HG02973 (cell line): ENCODE data around the gene PCDH1.

Source experiments
- ATAC-seq: cut with Tn5 transposase; IDR thresholded peaks from one replicate; pipeline ENCODE4 v1.9.1; 2021; ENCODE audit warnings: moderate library complexity; ENCODE audit not compliant: unreplicated experiment

PCDH1 gene

GRCh38 chr5:141857226-141857625 lies 21.0 kb downstream of the PCDH1 start:
- ATAC-seq = no peak

DNA sequence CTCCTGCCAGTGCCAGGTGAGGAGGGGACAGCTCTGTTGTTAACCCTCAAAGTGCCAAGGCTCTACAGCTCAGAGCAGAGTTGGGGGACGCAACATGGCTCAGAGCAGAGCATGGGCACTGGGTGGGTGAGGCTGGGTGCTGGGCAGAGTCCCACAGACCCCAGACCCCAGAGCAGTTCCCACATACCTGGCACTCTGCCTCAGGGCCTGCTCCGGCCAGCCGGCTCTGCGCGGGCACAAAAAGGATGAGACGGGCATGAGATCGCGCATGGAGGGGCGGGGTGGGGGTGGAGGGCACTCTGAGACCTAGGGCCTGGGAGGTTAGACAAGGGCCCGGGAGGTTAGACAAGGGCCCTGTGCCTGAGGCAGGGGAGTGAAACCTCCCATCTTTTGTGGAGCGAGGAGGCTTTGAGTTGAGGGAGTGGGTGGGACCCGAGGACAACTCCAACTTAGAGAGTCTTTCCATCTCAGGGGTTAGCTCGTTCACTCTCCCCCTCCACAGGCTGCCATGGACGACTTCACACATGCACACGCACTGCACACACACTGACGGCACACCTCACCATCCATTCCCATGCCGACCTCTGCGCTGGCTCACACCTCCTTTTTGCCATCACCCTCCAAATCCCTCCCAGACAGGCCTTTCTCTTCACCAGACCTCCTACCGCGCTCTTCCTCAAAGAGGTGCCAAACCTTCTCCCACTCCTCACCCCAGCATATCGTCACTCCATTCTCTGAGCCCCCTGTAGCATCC lies 22.0 kb downstream of the PCDH1 start:
- ATAC-seq = no peak

DNA sequence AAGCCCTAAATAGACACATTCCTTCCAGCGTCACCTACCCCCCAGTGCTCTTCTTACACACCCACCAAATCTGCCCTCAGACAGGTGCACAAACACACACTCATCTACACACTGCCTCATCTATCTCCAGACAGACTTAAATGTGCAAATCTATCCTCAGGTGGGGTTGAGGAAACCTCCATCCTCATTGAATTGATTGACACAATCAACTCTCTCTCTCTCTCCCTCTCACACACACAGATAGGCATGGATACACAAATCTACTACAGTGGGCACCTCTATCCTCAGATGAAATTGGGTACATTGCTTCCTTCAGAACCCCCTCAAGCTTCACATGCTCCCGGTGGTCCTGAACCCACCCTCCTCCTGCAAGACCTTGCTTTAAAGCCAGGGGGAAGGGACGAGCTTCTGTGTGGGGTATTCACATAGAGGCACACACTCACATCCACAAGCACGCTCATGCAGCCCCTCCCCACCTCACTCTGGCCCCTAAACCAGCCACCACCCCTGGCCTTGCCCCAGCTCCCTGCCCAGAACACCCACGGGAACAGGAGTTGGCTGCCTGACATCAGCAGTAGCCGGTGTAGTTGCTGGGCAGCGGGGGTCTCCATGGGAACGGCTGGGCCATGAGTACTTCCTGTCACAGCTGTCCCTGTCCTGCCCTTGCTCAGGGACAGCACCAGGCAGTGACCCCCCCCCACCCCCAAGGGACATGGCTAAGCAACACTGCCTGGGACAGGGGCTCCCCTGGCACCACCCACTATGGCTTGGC lies 22.8 kb downstream of the PCDH1 start:
- ATAC-seq = no peak

GRCh38 chr5:141853895-141854626 lies 24.1 kb downstream of the PCDH1 start:
- no peak for ATAC-seq

- no peak for ATAC-seq
Observed at GRCh38 chr5:141852448-141852847, 25.8 kb downstream of the PCDH1 start.

DNA sequence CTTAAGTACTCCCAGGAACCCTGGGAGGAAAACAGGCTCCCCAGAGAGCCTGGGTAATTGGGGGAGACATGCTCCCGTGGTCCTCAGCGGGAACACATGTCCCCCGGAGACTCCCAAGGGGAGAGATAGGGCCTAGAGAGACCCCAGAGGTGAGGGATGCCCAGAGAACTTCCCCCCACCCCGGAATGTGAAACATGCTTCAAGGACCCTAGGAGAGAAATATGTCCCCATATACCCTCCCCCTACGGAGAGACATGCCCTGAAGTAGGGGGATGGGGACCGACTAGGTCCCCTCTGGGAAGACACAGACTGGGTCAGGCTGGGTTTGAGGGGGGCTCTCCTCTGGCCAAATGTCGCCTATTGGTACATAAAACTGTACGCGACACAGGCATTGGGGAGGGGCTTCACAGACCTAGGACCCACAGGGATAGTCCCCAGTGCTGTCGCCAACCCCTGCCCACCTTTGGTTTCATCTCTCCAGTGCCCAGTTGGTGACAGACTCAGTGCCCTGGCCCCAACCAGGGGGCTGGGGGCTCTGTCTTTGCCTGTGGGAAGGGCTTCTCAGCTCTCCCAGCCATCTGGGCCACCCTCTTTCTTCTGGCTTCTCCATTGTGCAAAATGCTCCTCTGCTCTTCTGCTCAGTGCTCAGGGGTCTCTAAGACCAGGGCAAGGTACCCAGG lies 26.9 kb downstream of the PCDH1 start:
- ATAC-seq = no peak

GRCh38 chr5:141850786-141851185 lies 27.4 kb downstream of the PCDH1 start:
- ATAC-seq = no peak

DNA sequence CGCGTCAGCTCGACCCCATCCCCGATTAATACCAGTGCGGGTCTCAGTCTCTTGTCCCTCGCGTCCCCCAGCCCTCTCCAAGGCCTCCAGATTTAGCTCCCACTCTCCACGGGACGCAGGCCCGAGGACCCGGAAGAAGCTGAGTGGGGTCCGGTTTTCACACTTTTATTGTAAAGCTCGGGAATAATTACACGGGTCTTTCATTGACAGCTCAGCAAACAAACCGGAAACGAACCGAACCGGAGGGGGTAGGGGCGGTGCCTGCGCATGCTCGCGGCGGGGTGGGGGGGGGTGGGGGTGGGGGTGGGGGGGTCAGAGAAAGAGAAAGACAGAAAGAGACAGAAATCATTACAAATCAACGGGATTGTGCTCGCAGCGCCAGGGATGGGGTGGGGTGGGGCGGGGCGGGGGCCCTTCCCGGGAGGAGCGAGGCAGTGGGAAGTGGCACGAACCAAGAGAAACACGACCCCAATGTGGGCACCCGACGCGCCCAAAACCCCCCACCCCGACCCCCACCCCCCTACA lies 27.9 kb downstream of the PCDH1 start:
- ATAC-seq = peak; percentile 13

DNA sequence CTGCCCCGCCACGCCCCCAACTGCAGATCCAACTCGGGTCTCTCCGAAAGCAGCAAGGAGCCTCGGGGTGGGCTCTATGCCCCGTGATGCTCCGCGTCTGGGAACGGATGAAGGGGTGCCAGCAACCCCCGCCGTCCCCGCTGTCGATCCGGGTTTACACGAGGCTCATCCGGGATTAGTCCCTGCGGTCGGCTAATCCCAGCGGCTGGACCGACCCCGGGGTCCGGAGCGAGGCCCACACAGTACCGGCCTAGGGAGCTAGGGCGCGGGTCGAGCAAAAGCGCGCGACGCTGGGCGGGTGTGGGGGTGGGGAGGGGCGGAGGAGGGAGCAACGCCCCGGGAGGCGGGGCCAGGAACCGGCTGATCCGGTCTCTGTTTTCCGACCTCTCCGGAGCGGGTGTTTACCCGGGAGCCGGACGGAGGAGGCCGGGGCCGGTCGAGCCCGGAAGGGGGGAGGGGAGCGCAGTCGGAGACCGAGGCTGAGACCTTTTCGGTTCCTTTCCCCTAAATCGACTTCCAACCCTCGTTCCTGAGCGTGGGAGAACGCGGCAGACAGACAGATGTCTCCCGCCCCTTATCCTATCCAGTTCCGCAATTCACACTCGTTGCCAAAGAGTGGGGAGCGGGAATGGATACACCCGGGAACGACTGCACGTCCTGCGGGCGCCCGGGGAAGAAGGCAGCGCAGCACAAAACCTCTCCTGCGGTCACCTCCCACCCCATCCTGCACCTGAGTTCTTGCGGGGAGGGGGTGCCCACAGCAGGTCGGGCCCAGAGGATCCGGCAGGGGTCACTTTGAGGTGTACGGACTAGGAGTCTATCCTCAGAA lies 28.6 kb downstream of the PCDH1 start:
- ATAC-seq = peak; percentile 68

- peak; percentile 4 for ATAC-seq
Observed at GRCh38 chr5:141848744-141849414, 29.3 kb downstream of the PCDH1 start.

- ATAC-seq = no peak
Observed at GRCh38 chr5:141846031-141846430, 32.2 kb downstream of the PCDH1 start.

GRCh38 chr5:141845371-141845851 lies 32.8 kb downstream of the PCDH1 start:
- no peak for ATAC-seq

- ATAC-seq = no peak
Observed at GRCh38 chr5:141844414-141845097, 33.7 kb downstream of the PCDH1 start.

DNA sequence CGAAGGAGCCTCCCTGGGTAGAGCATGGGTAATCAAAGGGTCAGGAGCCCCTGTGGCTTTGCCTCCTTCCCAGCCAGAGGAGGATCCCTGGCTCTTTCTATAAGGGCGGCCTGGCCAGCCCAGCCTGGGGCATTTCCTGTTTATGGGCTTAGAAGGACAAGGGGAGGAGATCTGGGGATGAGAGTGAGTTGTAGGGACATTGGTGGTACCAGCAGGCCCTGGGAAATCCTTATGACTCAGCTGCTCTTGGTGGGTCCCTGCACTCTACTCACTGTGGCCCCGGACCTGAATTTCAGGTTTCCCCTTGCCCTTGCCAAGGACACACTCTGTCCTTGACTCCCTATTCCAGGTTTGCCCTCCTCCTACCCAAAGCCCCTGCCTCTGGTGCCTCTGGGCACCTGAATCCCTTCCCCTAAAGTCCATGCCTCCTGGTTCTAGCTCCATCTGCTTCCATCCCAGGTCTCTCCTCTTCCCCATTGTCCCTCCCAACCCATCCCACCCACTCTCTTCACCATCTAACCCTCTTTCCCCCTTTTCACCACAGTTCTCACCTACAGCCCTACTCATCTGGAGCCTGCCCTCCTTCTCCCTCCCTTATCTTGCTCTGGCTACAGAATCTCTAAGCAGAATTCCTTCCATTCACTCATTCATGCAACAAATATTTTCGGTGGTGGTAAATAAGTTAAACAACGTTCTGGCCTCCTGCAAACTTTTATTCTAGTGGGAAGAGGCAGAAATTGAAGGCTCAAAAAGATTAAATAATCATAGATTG lies 34.9 kb downstream of the PCDH1 start:
- no peak for ATAC-seq

- ATAC-seq = no peak
Observed at GRCh38 chr5:141841378-141842180, 36.6 kb downstream of the PCDH1 start.

- ATAC-seq = no peak
Observed at GRCh38 chr5:141840826-141841360, 37.3 kb downstream of the PCDH1 start.

GRCh38 chr5:141840280-141840812 lies 37.9 kb downstream of the PCDH1 start:
- no peak for ATAC-seq
